Measurements from ENCODE around the gene EARS2. TPM values are rescaled to one million over a fixed set of nuclear protein-coding genes. Genes with fewer than 3 reads are reported as not detected.
"Not testable (repeated sequence)": the region's sequence is repeated elsewhere in the genome, so short reads cannot be mapped to it uniquely, and the experiment has no call there.

EARS2 gene
- total and polyA plus RNA-seq, 2 of the 8 experiments (the other 6 are each of a cell fraction or from before 2014, with no cell fraction given): 47.8 to 111 TPM

DNA sequence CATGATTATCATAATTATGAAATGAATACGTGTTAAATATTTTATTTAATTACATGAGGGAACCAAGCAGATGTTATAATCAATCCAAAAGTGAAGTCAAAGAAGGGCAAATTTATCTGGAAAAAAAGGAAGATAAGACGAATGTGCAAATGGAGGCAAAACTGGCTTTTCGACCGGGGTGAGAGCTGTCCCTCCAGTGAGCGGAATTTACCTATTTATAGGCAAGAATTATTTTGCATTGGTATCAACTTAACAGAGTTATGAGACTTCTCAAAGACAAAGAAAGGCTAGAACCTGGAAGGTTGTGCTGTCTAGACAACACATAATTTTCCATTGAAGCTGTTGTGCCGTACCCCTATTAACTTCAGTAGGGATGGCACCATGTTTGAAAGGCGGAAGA is 45.4 kb downstream of the EARS2 start (continued):
- TF ChIP-seq CBX8 (IDR thresholded peaks at IDR 0.05; ENCODE audit: borderline replicate concordance, low read depth, low read length) (no peak), CREB1 (IDR thresholded peaks at IDR 0.05) (no peak), SRF (IDR thresholded peaks at IDR 0.05; ENCODE audit: low read depth, low read length) (no peak), EGR1 (IDR thresholded peaks at IDR 0.05; ENCODE audit: borderline replicate concordance, low read depth, low read length) (no peak), HDAC2 (IDR thresholded peaks at IDR 0.05; ENCODE audit: borderline replicate concordance in 1 of 2, low read depth in 2 of 2, low read length in 2 of 2) (no peak), POLR2A (IDR thresholded peaks at IDR 0.05; ENCODE audit: control extremely low read depth in 1 of 2, low read depth in 2 of 2, low read length in 2 of 2) (no peak)

DNA sequence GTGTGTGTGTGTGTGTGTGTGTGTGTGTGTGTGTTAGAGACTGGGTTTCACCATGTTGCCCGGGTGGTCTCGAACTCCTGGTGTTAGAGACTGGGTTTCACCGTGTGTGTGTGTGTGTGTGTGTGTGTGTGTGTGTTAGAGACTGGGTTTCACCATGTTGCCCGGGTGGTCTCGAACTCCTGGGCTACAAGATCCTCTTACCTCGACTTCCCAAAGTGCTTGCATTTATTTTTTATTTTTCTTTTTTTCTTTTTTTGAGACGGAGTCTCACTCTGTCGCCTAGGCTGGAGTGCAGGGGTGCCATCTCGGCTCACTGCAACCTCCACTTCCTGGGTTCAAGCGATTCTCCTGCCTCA is 46.3 kb downstream of the EARS2 start:
- H2BK5ac ChIP-seq (ENCODE audit: low read depth, low read length); H2AFZ ChIP-seq (ENCODE audit: low read length); H3K23ac ChIP-seq (ENCODE audit: insufficient read length); H3K9me3 ChIP-seq (ENCODE audit: insufficient read depth in 2 of 2, low read depth in 1 of 2, low read length in 1 of 2); H2BK120ac ChIP-seq (replicated peaks; ENCODE audit: low read depth, low read length); H3K27ac ChIP-seq (ENCODE audit: low read depth, low read length); H4K8ac ChIP-seq (ENCODE audit: extremely low read depth, insufficient read depth, low read length); H4K91ac ChIP-seq (replicated peaks; ENCODE audit: insufficient read length, low read length); H3K4me1 ChIP-seq (replicated peaks in 1 of 4; ENCODE audit: control insufficient read depth in 3 of 4, insufficient read depth in 4 of 4, low read length in 3 of 4); H2BK15ac ChIP-seq (ENCODE audit: low read length); H3K36me3 ChIP-seq (ENCODE audit: control insufficient read depth in 2 of 4, insufficient read depth in 4 of 4, low read length in 3 of 4); H2BK20ac ChIP-seq (ENCODE audit: low read length); H3K14ac ChIP-seq (ENCODE audit: insufficient read length); H3K4ac ChIP-seq (replicated peaks; ENCODE audit: insufficient read length, low read depth, low read length); H3K18ac ChIP-seq (ENCODE audit: extremely low read depth, low read length); DNase-seq (ENCODE audit: low read depth in 1 of 2, low spot score in 2 of 2); H3K79me1 ChIP-seq (ENCODE audit: low read depth, low read length); H2BK12ac ChIP-seq (ENCODE audit: low read depth, low read length); H4K5ac ChIP-seq (ENCODE audit: insufficient read length, low read depth, low read length); H3K27me3 ChIP-seq (replicated peaks in 1 of 4; ENCODE audit: control insufficient read depth in 3 of 4, extremely low read depth in 1 of 4, insufficient read depth in 3 of 4, low read length in 3 of 4); FAIRE-seq; H3K56ac ChIP-seq (replicated peaks; ENCODE audit: insufficient read length, low read depth, low read length); CTCF ChIA-PET (ENCODE audit: partially characterized antibody): not testable (repeated sequence)
- peak overlapping the region; percentile 94 to 100; a peak in 3 of 4 replicates for H3K4me2 ChIP-seq (ENCODE audit: insufficient read depth in 1 of 2, low read depth in 2 of 2, low read length in 2 of 2)
- peaks cover 15 to 22% of the 10 kb centered on the region in 2 experiments for H4K20me1 ChIP-seq (replicated peaks in 1 of 2; ENCODE audit: control insufficient read depth in 1 of 2, insufficient read depth in 2 of 2, low read length in 2 of 2)
- POLR2A ChIA-PET (ENCODE audit: partially characterized antibody): interaction anchor here (0.8 to 6.9 kb wide), 8 partner anchors 10 to 88 kb away, joined by 3 to 63 read pairs (median 7); no protein-coding TSS in a partner anchor
- peaks cover 10% of the 10 kb centered on the region for H3K23me2 ChIP-seq (ENCODE audit: low read depth, low read length)
- H3K9ac ChIP-seq (replicated peaks in 1 of 4; ENCODE audit: extremely low read depth in 1 of 4, low read depth in 3 of 4, low read length in 3 of 4): 0 out of 7 replicates have a peak overlapping the region, but pooled peaks of 1 of the 4 experiments have one; percentile 1
- 0 out of 2 replicates have a peak overlapping the region, but pooled peaks have one; percentile 65 for H2AK5ac ChIP-seq (ENCODE audit: low read depth, low read length)
- WGBS, 2 experiments (ENCODE audit: extremely low coverage in 1 of 2, insufficient coverage in 1 of 2, insufficient read length in 1 of 2, insufficient replicate concordance in 2 of 2, low coverage in 1 of 2, low lambda C conversion rate in 2 of 2, missing lambda C conversion rate in 1 of 2): 84% methylated on average over 9 of the region's 10 CpGs; no CpG with 5 or more reads in 1 of the 2 experiments
- peaks cover 33 to 40% of the 10 kb centered on the region in 2 experiments for H3K79me2 ChIP-seq (ENCODE audit: control insufficient read depth in 1 of 2, insufficient read depth in 2 of 2, low read length in 2 of 2)
- peak overlapping the region in 2 of 4 experiments; percentile 77 to 99; a peak in 4 of 8 replicates for H3K4me3 ChIP-seq (ENCODE audit: extremely low read depth in 1 of 4, insufficient read depth in 2 of 4, low read depth in 3 of 4, low read length in 4 of 4)
